Nephron (organoid): ENCODE measurements around the gene ARFGAP1.

Experiments
- H3K27ac Mint-ChIP-seq, 3 experiments: 2 replicates each; pipeline ENCODE4 v1.8.0; 2020; ENCODE audit warnings: mixed read lengths in 3 of 3, mild to moderate bottlenecking in 2 of 3, moderate library complexity in 1 of 3
- H3K27me3 Mint-ChIP-seq: 2 replicates; pipeline ENCODE4 v1.8.0; 2021; ENCODE audit warnings: low read depth, mild to moderate bottlenecking, moderate library complexity, mixed read lengths
- H3K36me3 Mint-ChIP-seq: 2 replicates; pipeline ENCODE4 v1.8.0; 2020; ENCODE audit warnings: low read depth, mixed read lengths
- H3K4me1 Mint-ChIP-seq: 2 replicates; pipeline ENCODE4 v1.8.0; 2020; ENCODE audit warnings: mixed read lengths
- H3K4me3 Mint-ChIP-seq, 3 experiments: 2 replicates each; pipeline ENCODE4 v1.8.0; 2020; ENCODE audit warnings: mild to moderate bottlenecking in 3 of 3, mixed read lengths in 3 of 3, moderate library complexity in 2 of 3
- H3K9me3 Mint-ChIP-seq: 2 replicates; pipeline ENCODE4 v1.8.0; 2020; ENCODE audit warnings: mixed read lengths
- CTCF ChIP-seq, 3 experiments: fragments of 200-600 bp; sonication (generic); IDR thresholded peaks; one replicate each; pipeline ENCODE4 v1.5.0; 2021; ENCODE audit warnings: antibody characterized with exemption in 3 of 3; ENCODE audit not compliant: unreplicated experiment in 3 of 3

Gene ARFGAP1

DNA sequence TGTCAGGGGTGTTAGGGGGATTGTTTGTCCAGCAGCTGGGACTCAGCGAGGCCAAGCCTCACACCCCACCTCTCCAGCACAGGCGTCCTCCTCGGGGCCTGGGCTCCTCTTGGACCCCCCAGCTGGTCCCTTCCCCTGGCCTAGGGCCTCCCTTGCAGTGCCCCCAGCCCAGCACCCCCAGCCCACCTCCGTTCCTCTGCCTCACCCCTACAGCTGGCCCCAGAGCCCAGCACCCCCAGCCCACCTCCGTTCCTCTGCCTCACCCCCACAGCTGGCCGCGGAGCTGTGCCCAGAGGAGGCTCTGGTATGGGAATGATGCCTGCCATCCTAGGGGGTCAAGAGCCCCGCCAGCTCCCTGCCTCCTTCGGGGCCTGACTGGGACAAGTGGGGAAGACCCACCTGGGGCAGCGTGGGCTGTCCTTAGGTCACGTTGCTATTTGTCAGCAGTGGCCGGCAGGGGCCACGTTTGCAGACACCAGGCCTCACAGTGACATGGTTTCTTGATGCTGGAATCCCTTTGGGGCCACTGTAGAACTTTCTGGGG is 12.4 kb downstream of the ARFGAP1 start:
- peaks cover 5% of the 10 kb centered on the region for H3K4me1 Mint-ChIP-seq
- peaks cover 14% of the 10 kb centered on the region for H3K36me3 Mint-ChIP-seq
- H3K4me3 Mint-ChIP-seq = no peak overlapping the region
- H3K27ac Mint-ChIP-seq = no peak overlapping the region
- H3K27me3 Mint-ChIP-seq = no peaks in the 10 kb centered on the region
- no peak for TF ChIP-seq CTCF (IDR thresholded peaks at IDR 0.05; ENCODE audit: unreplicated experiment in 3 of 3)
- H3K9me3 Mint-ChIP-seq = no peaks in the 10 kb centered on the region

- no peak for TF ChIP-seq CTCF (IDR thresholded peaks at IDR 0.05; ENCODE audit: unreplicated experiment in 3 of 3)
- H3K27ac Mint-ChIP-seq = no peak overlapping the region
- H3K4me3 Mint-ChIP-seq = no peak overlapping the region
- no peaks in the 10 kb centered on the region for H3K27me3 Mint-ChIP-seq
- peaks cover 7% of the 10 kb centered on the region for H3K36me3 Mint-ChIP-seq
- no peaks in the 10 kb centered on the region for H3K4me1 Mint-ChIP-seq
- no peaks in the 10 kb centered on the region for H3K9me3 Mint-ChIP-seq
Observed at GRCh38 chr20:63285636-63286615, 13.3 kb downstream of the ARFGAP1 start.

DNA sequence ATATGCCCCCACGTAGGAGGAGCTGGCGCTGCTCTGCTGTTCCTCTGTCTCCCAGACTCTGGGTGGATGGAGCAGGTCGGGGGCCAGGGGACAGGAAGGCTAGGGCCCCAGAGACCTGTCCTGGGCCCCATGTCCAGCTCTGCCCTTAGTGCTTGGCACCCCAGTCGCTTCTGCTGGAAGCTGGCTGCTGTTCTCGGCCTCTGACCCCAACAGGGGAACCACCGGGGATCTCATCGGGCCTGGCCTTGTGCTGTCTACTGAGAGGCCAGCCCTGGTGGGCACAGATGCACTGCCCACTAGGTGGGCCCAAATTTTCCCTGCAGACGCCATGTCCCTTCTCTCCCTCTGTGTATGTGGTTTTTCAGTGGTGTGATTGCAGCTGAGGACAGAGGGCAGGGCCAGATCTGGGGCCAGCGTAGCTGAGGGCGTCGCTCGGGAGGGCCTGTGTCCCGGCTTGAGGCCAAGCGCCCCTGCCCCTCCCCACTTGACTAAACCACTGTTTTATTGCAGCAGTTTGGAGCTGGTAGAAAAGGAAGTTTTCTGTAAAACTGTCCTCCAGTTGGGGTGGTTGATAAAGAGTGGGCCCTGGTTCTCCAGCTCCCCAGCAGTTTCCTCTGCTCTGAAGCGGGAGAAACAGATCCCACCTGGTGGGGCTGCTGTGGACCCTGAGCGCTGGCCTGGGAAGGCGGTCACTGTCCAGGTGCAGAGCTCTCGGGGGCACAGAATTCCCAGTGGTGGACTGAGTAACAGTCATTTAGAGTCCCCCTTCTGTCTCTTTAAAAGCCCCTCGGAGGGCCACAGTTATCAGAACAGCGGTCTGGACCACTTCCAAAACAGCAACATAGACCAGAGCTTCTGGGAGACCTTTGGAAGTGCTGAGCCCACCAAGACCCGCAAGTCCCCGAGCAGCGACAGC is 14.4 kb downstream of the ARFGAP1 start:
- H3K4me3 Mint-ChIP-seq = no peak overlapping the region
- no peak for TF ChIP-seq CTCF (IDR thresholded peaks at IDR 0.05; ENCODE audit: unreplicated experiment in 3 of 3)
- no peak overlapping the region for H3K27ac Mint-ChIP-seq
- no peaks in the 10 kb centered on the region for H3K4me1 Mint-ChIP-seq
- peaks cover 7% of the 10 kb centered on the region for H3K36me3 Mint-ChIP-seq
- no peaks in the 10 kb centered on the region for H3K9me3 Mint-ChIP-seq
- peaks cover under 1% of the 10 kb centered on the region for H3K27me3 Mint-ChIP-seq

DNA sequence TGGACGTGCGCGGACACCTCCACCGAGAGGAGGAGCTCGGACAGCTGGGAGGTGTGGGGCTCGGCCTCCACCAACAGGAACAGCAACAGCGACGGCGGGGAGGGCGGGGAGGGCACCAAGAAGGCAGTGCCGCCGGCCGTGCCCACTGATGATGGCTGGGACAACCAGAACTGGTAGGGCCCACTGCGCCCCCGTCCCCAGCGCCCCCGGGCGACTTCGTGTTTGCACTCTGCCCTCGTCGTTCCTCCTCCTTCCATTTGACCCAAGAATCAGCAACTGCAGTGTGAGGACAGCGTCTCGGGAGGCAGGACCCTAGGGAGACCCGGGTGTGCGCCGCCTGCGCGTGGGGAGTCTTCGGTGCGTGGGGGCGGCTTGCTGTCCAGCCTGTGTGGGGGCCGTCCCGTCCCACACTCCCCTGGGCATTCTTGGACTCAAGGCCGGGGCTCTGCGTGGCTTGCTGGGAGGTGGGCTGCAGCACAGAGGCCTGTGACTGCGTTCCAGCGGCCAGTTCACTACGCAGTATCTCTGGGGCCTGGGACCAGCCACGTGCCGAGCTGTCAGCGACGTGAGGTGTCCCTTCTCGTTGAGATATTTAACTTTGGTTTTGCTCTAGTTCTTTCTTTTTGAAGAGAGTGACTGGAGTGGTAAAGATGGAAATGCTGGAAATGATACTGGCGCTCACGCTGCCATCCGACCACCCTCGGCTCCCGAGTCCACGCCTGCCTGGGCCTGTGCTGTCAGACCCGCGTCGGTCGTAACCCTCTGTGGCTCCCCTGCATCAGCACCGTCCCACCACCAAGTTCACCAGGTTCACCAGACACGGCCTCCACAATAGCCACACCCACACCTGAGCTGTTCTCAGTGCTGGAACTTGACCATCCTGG is 15.3 kb downstream of the ARFGAP1 start:
- H3K36me3 Mint-ChIP-seq = peaks cover 7% of the 10 kb centered on the region

More for the DNA sequence above, 15.3 kb downstream of the ARFGAP1 start:
- H3K4me3 Mint-ChIP-seq = no peak overlapping the region
- no peak for TF ChIP-seq CTCF (IDR thresholded peaks at IDR 0.05; ENCODE audit: unreplicated experiment in 3 of 3)
- H3K27me3 Mint-ChIP-seq = peaks cover 4% of the 10 kb centered on the region
- no peaks in the 10 kb centered on the region for H3K9me3 Mint-ChIP-seq
- no peaks in the 10 kb centered on the region for H3K4me1 Mint-ChIP-seq
- no peak overlapping the region for H3K27ac Mint-ChIP-seq
